Central memory CD4-positive, alpha-beta T cell (primary cell): ENCODE measurements around the gene HOXA4.

ENCODE experiments used
- DNase-seq: peaks from one replicate; pipeline ENCODE4 v3.0.0; 2022

Gene HOXA4

GRCh38 chr7:27102581-27103442, 27.7 kb downstream of the HOXA4 start, which contains the start of gene HOXA2:
HOXA2 (minus strand) TSS chr7:27102683; CDS start chr7:27102500, 183 bp downstream.
- no peak for DNase-seq

GRCh38 chr7:27101957-27102580, 28.5 kb downstream of the HOXA4 start:
- DNase-seq = no peak

DNA sequence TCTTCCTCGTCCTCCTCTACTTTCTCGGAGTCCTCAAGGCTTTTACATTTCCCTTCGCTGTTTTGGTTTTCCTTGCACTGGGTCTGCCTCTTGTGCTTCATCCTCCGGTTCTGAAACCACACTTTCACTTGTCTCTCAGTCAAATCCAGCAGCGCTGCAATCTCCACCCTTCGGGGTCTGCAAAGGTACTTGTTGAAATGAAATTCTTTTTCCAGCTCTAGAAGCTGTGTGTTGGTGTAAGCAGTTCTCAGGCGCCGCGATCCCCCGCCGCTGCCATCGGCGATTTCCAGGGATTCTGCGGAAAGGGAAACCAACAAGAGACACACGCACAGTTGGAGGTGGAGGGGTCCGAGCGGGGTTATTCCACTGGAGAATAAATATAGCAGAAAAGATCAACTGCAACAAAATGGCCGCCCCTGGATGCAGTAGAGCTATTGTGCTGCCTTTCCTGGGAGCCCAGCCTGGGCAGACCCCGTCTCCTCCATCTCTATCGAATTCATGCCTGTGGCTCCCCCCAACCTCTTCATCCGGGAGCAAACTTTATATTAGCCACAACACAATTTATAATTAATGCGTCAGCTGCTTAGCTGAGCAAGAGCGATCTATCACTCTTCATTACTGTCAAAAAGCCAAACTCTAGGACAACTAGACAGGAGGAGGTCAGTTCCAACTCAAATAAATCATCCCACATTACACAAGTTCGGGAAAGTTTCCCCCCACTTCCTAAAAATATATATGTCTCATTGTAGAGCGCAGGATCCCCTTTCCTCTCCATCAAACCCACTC, 29.2 kb downstream of the HOXA4 start:
- no peak for DNase-seq

DNA sequence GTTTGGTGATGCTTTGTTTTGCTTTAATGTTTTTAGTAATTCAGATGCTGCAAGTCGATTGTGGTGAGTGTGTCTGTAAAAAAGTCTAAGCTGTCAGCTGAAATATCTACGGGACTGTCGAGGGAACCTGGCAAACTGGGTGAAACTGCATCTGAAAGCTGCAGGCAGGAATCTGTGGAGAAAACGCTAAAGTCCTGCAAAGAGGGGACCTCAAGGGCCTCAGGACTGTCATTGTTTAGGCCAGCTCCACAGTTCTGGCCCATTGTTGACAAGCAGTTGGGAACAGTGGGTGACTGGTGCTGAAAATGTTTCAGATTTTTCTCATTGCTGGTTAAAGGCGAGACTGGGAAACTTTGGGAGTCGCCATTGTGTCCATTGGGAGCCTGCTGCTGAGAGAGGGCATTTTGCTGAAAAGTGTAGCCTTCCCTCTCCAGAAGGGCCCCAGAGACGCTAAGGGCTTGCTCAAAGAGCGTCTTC, 29.8 kb downstream of the HOXA4 start:
- no peak for DNase-seq

DNA sequence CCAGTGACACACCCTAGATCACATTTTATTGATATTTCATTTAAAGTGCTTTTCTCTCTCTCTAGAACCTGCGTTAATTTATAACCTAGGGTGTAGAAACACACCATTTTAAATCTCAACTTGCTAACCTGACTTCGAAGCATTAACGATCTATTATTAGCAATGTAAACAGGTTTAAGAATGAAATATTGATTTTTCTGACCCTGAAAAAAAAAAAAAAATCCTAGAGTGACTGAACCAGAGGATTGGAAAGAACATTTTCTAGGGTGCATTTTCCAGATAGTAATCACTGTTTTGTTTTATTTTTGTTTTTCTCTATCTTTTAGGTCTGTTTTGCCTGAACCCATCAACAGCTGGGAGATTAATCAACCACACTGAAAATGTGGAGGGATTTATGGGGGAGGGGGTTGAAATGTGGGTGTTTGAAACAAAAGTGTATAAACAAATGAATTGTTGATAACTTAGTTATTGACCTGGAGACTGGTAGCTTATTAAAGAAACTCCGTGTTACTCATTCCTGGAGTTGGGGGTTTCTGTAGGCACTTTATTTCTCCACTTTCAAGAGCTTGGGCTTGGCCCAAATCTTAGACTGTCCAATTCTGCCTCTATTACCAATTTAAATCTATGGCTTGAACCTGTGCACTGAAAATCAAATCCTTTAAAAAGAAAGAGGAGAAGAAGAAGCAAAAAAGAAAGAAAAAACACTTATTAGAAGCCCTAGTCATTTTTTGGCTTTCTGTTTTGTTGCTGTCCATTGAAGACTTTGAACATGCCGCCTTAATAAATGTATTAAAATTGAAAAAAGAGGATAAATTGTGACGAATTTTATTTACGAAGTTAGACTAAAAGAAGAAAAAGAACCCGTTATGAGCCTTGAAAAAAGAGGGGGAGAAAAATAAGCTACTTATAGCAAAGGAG, 30.8 kb downstream of the HOXA4 start:
- DNase-seq = no peak

- no peak for DNase-seq
These were observed 31.7 kb downstream of the HOXA4 start for GRCh38 chr7:27098578-27099451.

DNA sequence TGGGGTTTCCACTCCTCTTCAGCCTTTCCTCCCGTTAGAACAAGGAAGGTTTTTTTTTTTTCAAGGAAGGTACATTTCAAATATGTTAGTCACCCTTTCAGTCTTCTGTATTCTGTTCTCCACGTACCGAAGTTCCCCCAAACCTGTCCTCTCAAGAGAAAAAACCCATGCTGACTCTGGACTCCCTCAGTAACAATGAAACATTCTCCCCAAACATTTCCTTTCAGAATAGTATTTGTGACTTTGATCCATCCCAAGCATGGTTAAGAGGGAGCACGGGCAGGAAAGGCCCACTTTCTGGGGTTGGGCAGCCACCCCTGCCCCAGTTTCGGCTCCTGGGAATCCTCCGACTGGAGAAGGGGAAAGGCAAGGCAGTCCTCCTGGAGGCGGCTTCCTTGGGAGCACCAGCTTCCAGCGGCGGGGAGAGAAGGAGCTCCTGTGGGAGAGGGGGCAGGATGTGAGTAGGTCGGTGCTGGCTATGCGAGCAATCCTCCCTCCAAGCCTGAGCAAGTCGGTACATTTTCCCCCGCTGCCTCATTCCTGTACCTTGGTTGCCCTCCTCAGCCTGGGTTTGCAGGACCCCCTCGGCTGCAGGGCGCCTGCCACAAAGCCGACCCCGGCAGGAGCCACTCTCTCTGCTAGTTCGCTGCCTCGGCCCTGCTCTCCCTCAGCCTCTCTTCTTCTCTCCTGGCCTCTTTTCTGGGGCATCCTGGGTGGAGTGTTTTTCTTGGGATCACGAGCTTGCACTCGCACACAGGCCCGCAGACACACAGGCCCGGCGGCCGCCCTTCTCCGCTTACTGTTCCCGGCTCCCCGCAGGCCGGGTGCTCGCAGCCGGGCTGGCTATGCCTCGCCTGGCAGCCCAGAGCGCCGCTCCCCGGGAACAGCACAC, 32.6 kb downstream of the HOXA4 start:
- DNase-seq = no peak

- no peak for DNase-seq
These were observed 33.6 kb downstream of the HOXA4 start for GRCh38 chr7:27096768-27097514.

DNA sequence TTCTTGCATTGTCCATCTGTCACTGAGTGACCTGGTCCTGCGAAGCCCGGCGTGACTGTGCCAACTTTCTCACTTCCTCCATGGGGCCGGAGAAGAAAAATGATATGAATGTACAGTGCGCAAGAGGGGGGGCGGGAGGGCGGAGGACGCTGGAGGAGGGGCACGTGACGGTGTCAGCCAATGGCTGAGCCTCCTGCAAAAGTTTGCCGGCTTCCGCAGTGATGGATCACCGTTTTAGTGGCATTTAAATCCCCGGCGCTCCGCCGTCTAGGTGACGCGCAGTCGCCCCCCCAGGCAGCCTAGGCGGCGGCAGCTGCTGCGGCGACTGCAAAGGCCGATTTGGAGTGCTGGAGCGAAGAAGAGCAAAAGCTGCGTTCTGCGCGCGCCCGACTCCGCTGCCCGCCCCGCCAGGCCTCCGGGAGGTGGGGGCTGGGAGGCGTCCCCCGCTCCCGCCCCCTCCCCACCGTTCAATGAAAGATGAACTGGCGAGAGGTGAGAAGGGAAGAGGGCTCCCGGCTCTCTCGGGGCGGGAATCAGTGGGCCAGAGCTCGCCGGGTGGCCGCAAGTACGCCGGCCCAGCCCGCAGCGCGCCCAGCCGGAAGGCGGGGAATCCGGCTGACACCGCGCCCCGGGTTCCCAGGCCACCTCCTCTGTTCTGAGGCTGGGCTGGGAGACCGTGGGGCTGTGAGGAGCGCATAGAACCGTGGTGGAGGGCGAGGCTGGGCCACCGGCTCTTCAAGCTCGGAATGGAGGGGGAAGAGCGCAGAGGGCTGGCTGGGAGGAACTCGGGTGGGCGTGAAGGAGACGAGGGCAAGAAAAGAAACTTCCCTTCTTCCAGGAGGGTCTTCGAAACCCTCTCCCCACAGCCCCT, 34.4 kb downstream of the HOXA4 start, which contains the start of gene HOXA1:
HOXA1 (minus strand) TSS at position 104 of the 871 bp plus-strand sequence; CDS start at position 16, 88 bp downstream.
- DNase-seq = peak; percentile 71

GRCh38 chr7:27095050-27095896, 35.3 kb downstream of the HOXA4 start:
- DNase-seq = no peak

DNA sequence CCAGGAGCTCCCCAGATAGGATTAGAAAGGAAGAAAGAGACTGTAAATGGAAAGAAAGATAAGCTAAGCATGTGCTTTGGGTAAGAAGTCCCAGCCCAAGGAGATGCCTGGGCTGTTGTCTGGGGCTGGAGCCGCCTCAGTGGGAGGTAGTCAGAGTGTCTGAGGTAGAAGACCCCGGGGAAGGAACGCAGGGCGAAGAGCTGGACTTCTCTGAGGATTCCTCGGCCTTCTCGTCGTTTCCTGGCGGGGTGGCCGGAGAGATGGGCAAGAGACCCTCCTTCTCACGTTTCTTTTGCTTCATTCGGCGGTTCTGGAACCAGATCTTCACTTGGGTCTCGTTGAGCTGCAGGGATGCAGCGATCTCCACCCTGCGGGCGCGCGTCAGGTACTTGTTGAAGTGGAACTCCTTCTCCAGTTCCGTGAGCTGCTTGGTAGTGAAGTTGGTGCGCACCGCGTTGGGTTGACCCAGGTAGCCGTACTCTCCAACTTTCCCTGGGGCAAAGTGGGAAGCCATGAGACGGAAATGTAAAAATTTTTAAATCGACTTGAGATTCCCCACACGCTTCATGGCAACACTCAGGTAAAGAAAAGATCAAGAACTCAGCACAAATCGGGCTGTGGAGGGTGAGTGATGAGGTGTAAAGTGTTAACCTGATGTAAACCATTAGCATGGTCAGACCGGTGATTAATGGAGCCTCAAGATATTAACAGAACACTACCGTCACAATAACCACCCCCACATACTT, 36.1 kb downstream of the HOXA4 start:
- no peak for DNase-seq

DNA sequence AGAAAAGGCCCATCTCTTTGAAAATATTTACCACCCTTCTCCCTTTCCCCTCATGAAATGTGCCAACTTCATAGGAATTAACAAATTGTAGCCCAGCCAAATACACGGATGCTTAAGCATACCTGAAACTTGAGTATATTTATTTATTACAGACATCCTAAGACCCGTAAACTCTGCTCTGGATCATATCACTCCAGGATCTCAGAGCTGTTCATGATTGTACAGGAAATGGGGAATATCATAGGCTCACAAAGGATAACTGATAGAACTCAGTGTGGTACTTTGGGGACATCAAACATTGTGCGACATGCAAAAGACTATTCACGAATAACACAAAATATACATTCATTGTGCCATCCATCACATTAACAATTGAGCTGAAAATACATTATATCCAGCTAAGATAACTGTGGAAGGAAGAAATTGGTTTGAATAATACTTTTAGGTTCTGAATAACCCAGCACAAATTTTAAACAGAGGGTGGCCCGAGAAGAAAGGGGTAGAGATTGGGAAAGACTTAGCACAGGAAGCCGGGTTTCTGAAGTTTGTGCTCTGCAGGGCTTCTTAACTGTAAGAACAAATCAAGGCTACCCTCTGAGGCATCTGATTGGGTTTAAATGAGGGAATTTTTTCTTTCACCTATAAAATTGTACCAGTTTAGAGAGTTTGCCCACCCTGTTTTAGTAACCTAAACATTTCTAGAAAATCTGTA, 37.2 kb downstream of the HOXA4 start:
- DNase-seq = no peak

DNA sequence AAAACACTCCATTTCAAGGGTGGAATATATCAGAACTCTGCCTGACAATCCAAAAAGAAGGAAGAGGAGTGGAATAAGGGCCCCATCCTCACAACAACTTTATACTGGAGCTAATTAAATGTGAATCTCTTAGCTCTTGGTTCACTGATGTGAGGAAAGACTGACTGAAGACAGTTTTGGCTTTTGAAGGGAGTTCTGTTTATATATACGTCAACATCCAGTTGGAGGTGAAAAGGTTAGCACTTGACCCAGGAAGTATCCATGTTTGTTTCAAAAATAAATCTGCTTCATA, 37.8 kb downstream of the HOXA4 start:
- DNase-seq = no peak

DNA sequence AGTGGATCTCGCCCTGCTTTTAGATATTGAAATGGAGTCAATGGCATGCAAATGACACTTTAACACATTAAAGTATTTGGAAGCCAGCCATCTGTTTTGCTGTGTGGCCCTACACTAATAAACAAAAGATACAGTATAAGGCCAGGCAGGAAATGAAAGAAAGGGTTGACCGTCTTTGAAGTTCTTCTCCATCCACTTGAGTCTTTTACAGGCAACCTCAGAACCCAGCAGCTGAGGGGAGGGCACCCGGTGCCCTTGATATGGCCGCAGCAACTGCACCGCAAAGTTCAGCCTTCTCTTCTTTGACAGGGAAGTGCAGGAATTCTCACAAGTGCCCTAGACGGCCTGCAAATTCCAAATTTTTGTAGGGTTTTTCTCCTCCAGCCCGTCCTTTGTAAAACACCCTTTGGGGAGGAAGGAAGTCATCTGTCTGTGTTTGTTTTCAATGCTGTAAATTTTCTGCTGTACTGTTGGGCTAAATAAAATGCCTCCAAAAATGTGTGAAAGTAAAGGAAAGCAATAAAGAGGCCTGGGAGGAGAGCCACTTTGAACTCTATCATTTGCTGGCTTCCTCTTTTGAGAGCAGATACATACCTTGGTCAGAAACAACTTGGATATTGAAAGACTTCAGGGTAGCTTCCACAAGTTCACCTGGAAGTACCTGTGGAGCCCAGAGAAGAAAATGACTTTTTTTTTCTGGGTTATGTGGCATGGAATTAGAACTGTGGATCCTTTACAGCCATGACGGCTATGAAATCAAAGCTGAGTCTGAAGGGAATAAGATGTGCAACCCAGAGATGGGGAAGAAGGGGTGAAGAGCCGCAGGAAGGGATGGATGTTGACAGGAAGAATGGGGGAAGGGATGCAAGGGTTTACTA, 38.4 kb downstream of the HOXA4 start:
- DNase-seq = no peak

GRCh38 chr7:27091105-27091504, 39.5 kb downstream of the HOXA4 start:
- no peak for DNase-seq
